AG09319 (cell line): ENCODE results near the gene UGT2B11.
A peak's percentile ranks its signal among the peaks of the same experiment; 100 is the strongest.
"Not testable (repeated sequence)": the region's sequence is repeated elsewhere in the genome, so short reads cannot be mapped to it uniquely, and the experiment has no call there.

Experiments
- DNase-seq: peaks from one replicate; pipeline ENCODE4 v3.0.0-alpha.2; 2010; ENCODE audit warnings: low read depth; ENCODE audit errors: extremely low read depth
- TF ChIP-seq, protein P1 (sequence below): IDR thresholded peaks from 2 replicates; pipeline ENCODE4 v1.5.1; 2011; ENCODE audit warnings: low read depth, mild to moderate bottlenecking, inconsistent platforms, low read length, moderate library complexity

Gene UGT2B11

DNA sequence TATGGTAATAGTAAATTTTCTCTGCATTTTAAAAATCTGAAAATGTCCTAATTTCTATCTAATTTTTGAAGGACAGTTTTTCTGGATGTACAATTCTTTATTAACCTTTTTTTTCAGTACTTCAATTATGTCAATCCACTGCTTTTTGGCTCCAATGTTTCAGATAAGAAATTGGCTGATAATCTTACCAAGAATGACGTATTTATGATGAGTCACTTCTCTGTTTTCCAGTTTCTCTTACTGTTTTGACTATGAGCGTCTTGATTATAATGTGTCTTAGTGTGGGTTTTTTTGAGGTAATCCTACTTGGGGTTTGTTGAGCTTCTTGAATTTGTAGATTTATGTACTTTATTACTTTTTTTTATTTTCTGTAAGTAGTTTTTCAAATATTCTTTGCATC is 47.2 kb downstream of the UGT2B11 start:
- TF ChIP-seq, protein P1, sequence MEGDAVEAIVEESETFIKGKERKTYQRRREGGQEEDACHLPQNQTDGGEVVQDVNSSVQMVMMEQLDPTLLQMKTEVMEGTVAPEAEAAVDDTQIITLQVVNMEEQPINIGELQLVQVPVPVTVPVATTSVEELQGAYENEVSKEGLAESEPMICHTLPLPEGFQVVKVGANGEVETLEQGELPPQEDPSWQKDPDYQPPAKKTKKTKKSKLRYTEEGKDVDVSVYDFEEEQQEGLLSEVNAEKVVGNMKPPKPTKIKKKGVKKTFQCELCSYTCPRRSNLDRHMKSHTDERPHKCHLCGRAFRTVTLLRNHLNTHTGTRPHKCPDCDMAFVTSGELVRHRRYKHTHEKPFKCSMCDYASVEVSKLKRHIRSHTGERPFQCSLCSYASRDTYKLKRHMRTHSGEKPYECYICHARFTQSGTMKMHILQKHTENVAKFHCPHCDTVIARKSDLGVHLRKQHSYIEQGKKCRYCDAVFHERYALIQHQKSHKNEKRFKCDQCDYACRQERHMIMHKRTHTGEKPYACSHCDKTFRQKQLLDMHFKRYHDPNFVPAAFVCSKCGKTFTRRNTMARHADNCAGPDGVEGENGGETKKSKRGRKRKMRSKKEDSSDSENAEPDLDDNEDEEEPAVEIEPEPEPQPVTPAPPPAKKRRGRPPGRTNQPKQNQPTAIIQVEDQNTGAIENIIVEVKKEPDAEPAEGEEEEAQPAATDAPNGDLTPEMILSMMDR, result no peak
- DNase-seq, result no peak

DNA sequence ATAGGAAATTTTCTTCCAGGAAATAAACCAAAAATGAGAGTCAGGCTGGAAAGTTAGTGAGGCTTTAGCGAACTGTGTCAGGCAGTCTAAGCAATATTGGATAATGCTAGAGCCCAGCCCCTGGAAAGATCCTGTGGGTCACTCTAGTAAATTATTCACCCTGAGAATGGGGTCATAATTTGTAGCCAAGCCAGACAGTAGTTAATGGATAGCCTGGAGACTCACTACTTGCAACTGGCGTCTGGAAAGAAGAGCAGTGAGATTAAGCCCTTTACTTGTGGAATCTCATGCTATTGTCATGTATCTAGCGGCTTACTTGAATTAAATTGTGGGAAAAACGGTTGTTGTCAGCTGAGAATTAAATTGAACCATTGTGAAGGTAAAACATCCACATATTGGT is 48.2 kb downstream of the UGT2B11 start:
- DNase-seq, result not testable (repeated sequence)

DNA sequence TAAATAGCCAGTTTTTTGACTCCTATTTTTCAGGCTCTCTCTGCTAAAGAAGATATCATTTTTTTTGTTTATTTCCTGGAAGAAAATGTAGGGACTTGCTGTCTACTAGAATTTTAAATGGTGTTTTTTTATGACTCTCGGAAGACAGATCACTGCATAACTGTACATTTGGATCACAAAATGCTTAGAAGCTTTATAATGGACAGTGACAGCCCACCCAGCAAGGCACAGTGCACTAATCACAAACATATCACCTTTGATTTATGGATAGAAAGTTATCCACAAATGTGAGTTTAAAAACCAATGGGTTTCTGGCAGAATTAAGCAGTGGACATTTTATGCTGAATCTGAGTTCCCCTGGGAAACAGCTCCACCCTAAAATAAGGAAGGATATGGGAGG is 48.8 kb downstream of the UGT2B11 start:
- not testable (repeated sequence) for DNase-seq

DNA sequence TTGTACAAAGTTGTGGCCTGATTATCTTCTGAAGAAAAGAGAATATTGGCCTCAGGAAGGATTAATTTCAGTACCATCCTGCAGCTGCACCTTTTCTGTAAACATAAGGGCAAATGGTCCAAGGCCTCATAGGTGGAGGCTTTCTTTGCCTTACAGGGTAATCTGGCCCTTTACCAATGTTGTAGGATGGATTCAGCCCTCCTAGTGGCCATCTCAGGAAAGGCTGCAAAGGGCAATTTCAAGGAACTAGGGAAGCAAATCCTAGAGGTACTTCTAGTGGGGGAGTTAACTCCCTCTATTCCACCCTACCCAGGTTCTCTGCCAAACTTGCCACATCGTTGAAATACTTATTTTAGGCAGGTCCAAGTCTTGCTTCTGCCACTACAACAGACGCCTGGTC is 57.6 kb downstream of the UGT2B11 start:
- no peak for DNase-seq
- TF ChIP-seq, protein P1, result peak; percentile 22

DNA sequence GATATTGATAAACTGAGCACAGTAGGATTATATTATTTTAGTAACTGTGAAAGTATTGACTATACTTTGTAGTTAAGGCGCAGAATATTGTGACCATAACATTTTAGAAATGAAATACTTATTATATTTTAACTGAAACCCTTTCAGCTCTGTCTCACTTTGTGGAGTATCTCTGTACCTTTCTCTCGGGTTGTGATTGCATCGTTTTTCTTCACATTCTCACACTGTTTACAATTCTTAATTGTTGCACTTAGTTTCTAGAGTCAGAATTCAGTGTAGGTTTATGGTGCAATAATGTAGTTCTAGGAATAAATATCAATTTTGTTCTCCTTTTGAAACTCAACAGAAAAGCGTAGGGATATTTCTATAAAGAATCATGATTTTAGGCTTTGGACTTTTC is 60.5 kb downstream of the UGT2B11 start:
- TF ChIP-seq, protein P1, result no peak
- DNase-seq, result no peak
